PC-9 (cell line): ENCODE measurements around the gene PPIL1. TPM values are rescaled to one million over a fixed set of nuclear protein-coding genes. Genes with fewer than 3 reads are reported as not detected.

Experiments used
- BruUV-seq: library from RNA; stranded (reverse); fragments of 400-500 nt; replicated peaks from 2 replicates; lab custom pipeline; 2021; lab: Mats Ljungman, UMichigan
- CTCF ChIA-PET: fragments of 300-600 bp; sonication (Branson Sonifier 250); formaldehyde crosslinking; loops from one replicate; lab custom pipeline; 2022; ENCODE audit warnings: antibody characterized with exemption; lab: Charles Lee
- POLR2A ChIA-PET: fragments of 300-600 bp; sonication (Branson Sonifier 250); formaldehyde crosslinking; loops from one replicate; lab custom pipeline; 2022; ENCODE audit warnings: antibody characterized with exemption; ENCODE audit not compliant: unreplicated experiment; lab: Charles Lee
- DNase-seq, 2 experiments: peaks; one replicate each; pipeline versions ENCODE4 v3.0.0 to v3.0.0-alpha.2; 2015 to 2022; ENCODE audit warnings: mixed read lengths in 1 of 2
- H2AFZ ChIP-seq: fragments of 200-600 bp; sonication (generic); 2 replicates; pipeline ENCODE4 v1.8.1; 2017; ENCODE audit warnings: antibody characterized with exemption
- H3F3A ChIP-seq: fragments of 200-600 bp; sonication (generic); 2 replicates; pipeline ENCODE4 v1.8.1; 2017; ENCODE audit warnings: antibody characterized with exemption, mild to moderate bottlenecking, low read depth; ENCODE audit not compliant: insufficient read depth
- H3K27ac ChIP-seq: fragments of 200-600 bp; sonication (generic); 2 replicates; pipeline ENCODE4 v1.6.1; 2016; ENCODE audit warnings: mixed run types
- H3K27me3 ChIP-seq: fragments of 200-600 bp; sonication (generic); 2 replicates; pipeline ENCODE4 v1.6.1; 2016; ENCODE audit warnings: low read depth, mixed run types; ENCODE audit not compliant: insufficient read depth
- H3K36me3 ChIP-seq: fragments of 200-600 bp; sonication (generic); 2 replicates; pipeline ENCODE4 v1.6.1; 2016; ENCODE audit warnings: low read depth, mixed run types
- H3K4me1 ChIP-seq: fragments of 200-600 bp; sonication (generic); replicated peaks from 2 replicates; pipeline ENCODE4 v1.6.1; 2016; ENCODE audit warnings: mixed run types; ENCODE audit not compliant: insufficient read depth
- H3K4me2 ChIP-seq: fragments of 200-600 bp; sonication (generic); 2 replicates; pipeline ENCODE4 v1.6.1; 2017; ENCODE audit warnings: mixed run types
- H3K4me3 ChIP-seq: fragments of 200-600 bp; sonication (generic); 2 replicates; pipeline ENCODE4 v1.6.1; 2016; ENCODE audit warnings: mixed run types
- H3K79me2 ChIP-seq: fragments of 200-600 bp; sonication (generic); 2 replicates; pipeline ENCODE4 v1.6.1; 2017; ENCODE audit warnings: low read depth, mixed run types
- H3K9me2 ChIP-seq: fragments of 200-600 bp; sonication (generic); 2 replicates; pipeline ENCODE4 v1.8.1; 2017; ENCODE audit warnings: mild to moderate bottlenecking; ENCODE audit not compliant: insufficient read depth
- H3K9me3 ChIP-seq: fragments of 200-600 bp; sonication (generic); 2 replicates; pipeline ENCODE4 v1.8.1; 2016; ENCODE audit warnings: low read depth; ENCODE audit not compliant: insufficient read depth
- H4K20me1 ChIP-seq: fragments of 200-600 bp; sonication (generic); 2 replicates; pipeline ENCODE4 v1.8.1; 2017; ENCODE audit not compliant: insufficient read depth
- CTCF ChIP-seq: fragments of 200-600 bp; sonication (generic); conservative IDR thresholded peaks from 2 replicates; pipeline ENCODE4 v1.6.1; 2017; ENCODE audit warnings: mixed run types, antibody characterized with exemption, mild to moderate bottlenecking, moderate library complexity
- EZH2 ChIP-seq: fragments of 200-600 bp; sonication (generic); IDR thresholded peaks from 2 replicates; pipeline ENCODE4 v1.8.0; 2017; ENCODE audit warnings: antibody characterized with exemption, low read depth
- intact Hi-C: fragments of 100-400 bp; cut with micrococcal nuclease; formaldehyde crosslinking; loops from one replicate; pipeline ENCODE4 v1.10.0; 2022; ENCODE audit not compliant: unreplicated experiment
- total RNA-seq: library from RNA; stranded (reverse); gene quantifications from 2 replicates; pipeline ENCODE4 v1.2.3, GENCODE V29; 2021

The PPIL1 gene
- total RNA-seq, 1 experiment from 2014 or later, result 28.4 TPM

GRCh38 chr6:36873115-36873514 lies 1.5 kb downstream of the PPIL1 start:
- ChIA-PET POLR2A (interaction anchor here (0.6 kb wide), 1 partner anchor 195 kb away, joined by 3 read pairs; the partner anchor contains the start of gene CDKN1A), CTCF (interaction anchor here (0.6 kb wide), 1 partner anchor 41 kb away, joined by 8 read pairs; no protein-coding TSS in a partner anchor)
- Histone ChIP-seq H3K4me1 (peaks cover 19% of the 10 kb centered on the region), H2AFZ (no peak overlapping the region), H3K4me3 (peak overlapping the region; percentile 78; the same call in 1 of the 2 replicates), H3K4me2 (peak overlapping the region; percentile 93), H3K36me3 (0 out of 2 replicates have a peak, but pooled peaks cover 11% of the 10 kb centered on the region), H3K9me2 (no peaks in the 10 kb centered on the region), H3K79me2 (peaks cover 22% of the 10 kb centered on the region), H4K20me1 (no peaks in the 10 kb centered on the region), H3F3A (peaks cover 5% of the 10 kb centered on the region; the same call in 1 of the 2 replicates), H3K27ac (no peak overlapping the region), H3K9me3 (no peaks in the 10 kb centered on the region), H3K27me3 (no peaks in the 10 kb centered on the region)
- BruUV-seq, result no TSS peak
- TF ChIP-seq EZH2 (no peak), CTCF (no peak)
- no peak for DNase-seq
- intact Hi-C loops, result loop anchor here (5.0 kb wide), 1 partner anchor 144 kb away; no protein-coding TSS in a partner anchor

- H3F3A ChIP-seq, result peaks cover 5% of the 10 kb centered on the region; the same call in 1 of the 2 replicates
- DNase-seq, result no peak
- peaks cover 22% of the 10 kb centered on the region for H3K79me2 ChIP-seq
- no peaks in the 10 kb centered on the region for H3K27me3 ChIP-seq
- intact Hi-C loops, result loop anchor here (5.0 kb wide), 1 partner anchor 146 kb away; no protein-coding TSS in a partner anchor
- H3K36me3 ChIP-seq, result 0 out of 2 replicates have a peak, but pooled peaks cover 11% of the 10 kb centered on the region
- H3K9me3 ChIP-seq, result no peaks in the 10 kb centered on the region
- no peak overlapping the region for H3K27ac ChIP-seq
- H4K20me1 ChIP-seq, result no peaks in the 10 kb centered on the region; the same call in 1 of the 2 replicates
- no TSS peak for BruUV-seq
- ChIA-PET CTCF (no interaction called here), POLR2A (interaction anchor here (0.6 to 0.7 kb wide), 4 partner anchors 42 to 777 kb away, joined by 3 to 10 read pairs (median 4); no protein-coding TSS in a partner anchor)
- H3K4me2 ChIP-seq, result no peak overlapping the region
- TF ChIP-seq CTCF, result no peak
- TF ChIP-seq EZH2, result no peak
- no peak overlapping the region for H2AFZ ChIP-seq
- peaks cover 19% of the 10 kb centered on the region for H3K4me1 ChIP-seq
- no peaks in the 10 kb centered on the region for H3K9me2 ChIP-seq
- no peak overlapping the region for H3K4me3 ChIP-seq
These were observed 2.9 kb downstream of the PPIL1 start for GRCh38 chr6:36871686-36872085.

DNA sequence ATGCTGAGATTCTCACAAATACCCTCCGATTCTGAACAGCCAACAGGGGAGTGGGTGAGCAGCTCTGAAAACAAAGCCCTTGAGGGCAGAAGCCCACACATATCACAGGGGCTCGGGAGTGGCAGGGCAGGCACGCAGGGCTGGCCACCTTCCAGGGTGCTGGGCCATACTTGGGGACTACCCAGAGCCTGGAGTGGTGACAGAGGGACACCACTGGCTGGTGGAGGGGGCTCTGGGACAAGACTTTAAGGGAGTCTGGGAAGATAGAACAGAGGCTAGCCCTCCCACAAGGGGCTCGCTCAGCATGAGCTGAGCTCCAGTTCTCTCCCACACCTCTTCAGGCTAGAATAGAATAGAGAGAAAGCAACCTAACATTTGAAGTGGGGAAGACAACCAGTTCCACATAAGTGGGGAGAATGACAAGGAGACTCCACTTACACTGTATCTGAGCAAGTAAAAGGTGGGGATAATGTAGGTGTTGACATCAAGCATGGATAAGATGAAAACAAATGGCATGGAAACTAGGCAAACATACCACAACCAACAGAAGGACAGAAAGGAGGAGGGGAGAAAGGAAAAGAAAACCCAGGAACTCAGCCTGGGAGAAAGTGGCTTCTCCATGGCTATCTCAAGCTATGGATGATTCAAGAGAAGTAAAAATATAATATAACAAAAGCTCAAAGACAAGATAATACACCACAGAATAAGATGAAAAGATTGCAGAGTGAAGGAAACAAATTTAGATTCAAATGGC lies 7.0 kb downstream of the PPIL1 start:
- Histone ChIP-seq H3K9me3 (no peaks in the 10 kb centered on the region), H3K27ac (no peak overlapping the region), H3K79me2 (peaks cover 4% of the 10 kb centered on the region), H3K4me2 (no peak overlapping the region), H3K4me3 (no peak overlapping the region), H2AFZ (no peak overlapping the region), H3K36me3 (0 out of 2 replicates have a peak, but pooled peaks cover 5% of the 10 kb centered on the region), H3K27me3 (no peaks in the 10 kb centered on the region), H4K20me1 (no peaks in the 10 kb centered on the region; the same call in 1 of the 2 replicates), H3K4me1 (0 out of 2 replicates have a peak, but pooled peaks cover under 1% of the 10 kb centered on the region), H3F3A (no peaks in the 10 kb centered on the region), H3K9me2 (no peaks in the 10 kb centered on the region)
- intact Hi-C loops, result no loop called here
- BruUV-seq, result no TSS peak
- CTCF ChIA-PET, result no interaction called here
- POLR2A ChIA-PET, result interaction anchor here (0.5 kb wide), 1 partner anchor 1013 kb away, joined by 5 read pairs; no protein-coding TSS in a partner anchor
- DNase-seq, result no peak
- TF ChIP-seq EZH2 (no peak), CTCF (no peak)
